Measurements from ENCODE around the gene MACC1. TPM values are rescaled to one million over a fixed set of nuclear protein-coding genes. Genes with fewer than 3 reads are reported as not detected.

Gene MACC1
- total and polyA plus RNA-seq, 8 donors = 1.5 to 27.0 (median 9.6) TPM

DNA sequence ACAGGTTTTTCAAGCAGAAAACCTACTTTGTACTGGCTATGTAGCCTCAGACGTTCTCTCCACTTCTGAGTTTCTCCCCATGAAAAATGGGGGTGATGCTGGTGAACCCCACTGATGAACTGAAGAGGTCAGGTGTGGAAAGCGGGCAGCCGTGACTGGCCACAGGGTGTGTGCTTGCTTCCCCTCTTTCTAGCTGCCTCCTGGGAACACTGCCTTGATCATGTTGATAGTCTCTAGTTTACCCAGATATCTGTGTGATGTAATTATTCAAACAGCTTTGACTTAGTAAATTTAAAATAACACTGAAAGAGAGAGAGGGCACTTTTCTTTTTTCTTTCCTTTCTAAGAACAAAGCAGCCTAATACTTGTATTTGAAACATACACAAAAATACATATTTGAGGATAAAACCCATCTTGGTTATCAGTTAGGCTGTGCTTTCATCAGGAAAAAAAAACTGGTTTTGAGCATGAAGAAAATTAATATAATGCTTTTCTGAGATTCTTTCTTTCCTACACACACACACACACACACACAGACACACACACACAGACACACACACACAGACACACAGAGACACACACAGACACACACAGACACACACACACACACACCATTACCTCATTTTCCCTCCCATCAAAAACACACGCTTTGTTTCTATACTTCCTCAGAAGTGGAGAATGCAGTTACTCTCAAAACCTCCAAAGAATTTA is 76.7 kb downstream of the MACC1 start:
- H3K27ac ChIP-seq = no peak overlapping the region
- intact Hi-C loops (cut with DNase I) = no loop called here
- peak in 2 of 4 donors; percentile 55 to 77 for ATAC-seq
- H3K27me3 ChIP-seq = no peaks in the 10 kb centered on the region
- whole genome bisulfite sequencing, 2 donors = 84 to 88% methylated on average over 4 of the region's 4 CpGs
- H3K9me3 ChIP-seq = no peaks in the 10 kb centered on the region
- H3K4me3 ChIP-seq = no peak overlapping the region
- H3K36me3 ChIP-seq = peaks cover 0 to 6% (median 0%) of the 10 kb centered on the region in 3 donors
- H3K4me1 ChIP-seq = no peaks in the 10 kb centered on the region
- no peak for DNase-seq
- FAIRE-seq = no peak
- no peak for TF ChIP-seq CTCF (IDR thresholded peaks at IDR 0.05)

GRCh38 chr7:20136647-20137046 is 80.5 kb downstream of the MACC1 start:
- FAIRE-seq (peak; percentile 98), DNase-seq (no peak), ATAC-seq (no peak)
- Histone ChIP-seq H3K27me3 (no peaks in the 10 kb centered on the region), H3K4me3 (no peak overlapping the region), H3K36me3 (peaks cover 0 to 6% (median 0%) of the 10 kb centered on the region in 3 donors), H3K4me1 (no peaks in the 10 kb centered on the region), H3K27ac (no peak overlapping the region), H3K9me3 (no peaks in the 10 kb centered on the region)
- intact Hi-C loops (cut with DNase I) = no loop called here
- no peak for TF ChIP-seq CTCF (IDR thresholded peaks at IDR 0.05)
- WGBS, 2 donors = 93 to 99% methylated on average over 2 of the region's 2 CpGs

- no peak for ATAC-seq
- no peaks in the 10 kb centered on the region for H3K9me3 ChIP-seq
- H3K4me1 ChIP-seq = no peaks in the 10 kb centered on the region
- H3K4me3 ChIP-seq = no peak overlapping the region
- H3K27ac ChIP-seq = no peak overlapping the region
- intact Hi-C loops (cut with DNase I) = no loop called here
- H3K27me3 ChIP-seq = no peaks in the 10 kb centered on the region
- DNase-seq = no peak
- no peak for FAIRE-seq
- H3K36me3 ChIP-seq = no peaks in the 10 kb centered on the region
- no peak for TF ChIP-seq CTCF (IDR thresholded peaks at IDR 0.05)
Measured at GRCh38 chr7:20133803-20134202, 83.4 kb downstream of the MACC1 start.

- TF ChIP-seq CTCF (IDR thresholded peaks at IDR 0.05) = no peak
- Histone ChIP-seq H3K9me3 (no peaks in the 10 kb centered on the region), H3K27me3 (no peaks in the 10 kb centered on the region), H3K27ac (no peak overlapping the region), H3K36me3 (no peaks in the 10 kb centered on the region), H3K4me1 (no peaks in the 10 kb centered on the region), H3K4me3 (no peak overlapping the region)
- no peak for DNase-seq
- no peak for FAIRE-seq
- no peak for ATAC-seq
- WGBS, 2 donors = 87 to 98% methylated on average over 2 of the region's 2 CpGs
- intact Hi-C loops (cut with DNase I) = no loop called here
Measured at GRCh38 chr7:20132585-20132984, 84.6 kb downstream of the MACC1 start.

DNA sequence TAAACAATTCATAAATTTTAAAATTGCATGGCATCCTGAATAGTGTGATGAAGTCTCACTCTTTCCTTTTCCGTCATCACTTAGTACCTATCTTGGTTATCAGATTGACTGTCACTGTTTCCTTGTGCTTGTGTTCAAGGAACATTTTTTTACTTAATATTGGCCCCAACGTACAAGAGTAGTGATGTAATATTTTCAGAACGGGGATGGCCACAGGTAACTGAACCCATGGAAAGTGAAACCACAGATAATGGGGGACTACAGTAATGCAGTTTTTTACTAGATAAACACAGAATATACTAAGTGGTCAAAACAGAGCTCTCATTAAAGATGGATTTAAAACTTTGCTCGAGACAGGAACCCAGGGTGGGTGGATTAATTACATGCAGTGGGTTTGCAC is 85.4 kb downstream of the MACC1 start:
- no peak for TF ChIP-seq CTCF (IDR thresholded peaks at IDR 0.05)
- Histone ChIP-seq H3K9me3 (no peaks in the 10 kb centered on the region), H3K27ac (no peak overlapping the region), H3K27me3 (no peaks in the 10 kb centered on the region), H3K4me1 (no peaks in the 10 kb centered on the region), H3K4me3 (no peak overlapping the region), H3K36me3 (no peaks in the 10 kb centered on the region)
- FAIRE-seq = no peak
- intact Hi-C loops (cut with DNase I) = no loop called here
- 78 to 83% methylated on average over 4 of the region's 4 CpGs for WGBS, 2 donors
- ATAC-seq = no peak
- DNase-seq = no peak

All from pancreas (tissue), 10 donors.